ENCODE measurements around the gene RCC1. TPM values are rescaled to one million over a fixed set of nuclear protein-coding genes. Genes with fewer than 3 reads are reported as not detected.
"Not testable (repeated sequence)": the region's sequence is repeated elsewhere in the genome, so short reads cannot be mapped to it uniquely, and the experiment has no call there.

RCC1 gene
- total RNA-seq, 1 donor from 2014 or later: 31.9 TPM

DNA sequence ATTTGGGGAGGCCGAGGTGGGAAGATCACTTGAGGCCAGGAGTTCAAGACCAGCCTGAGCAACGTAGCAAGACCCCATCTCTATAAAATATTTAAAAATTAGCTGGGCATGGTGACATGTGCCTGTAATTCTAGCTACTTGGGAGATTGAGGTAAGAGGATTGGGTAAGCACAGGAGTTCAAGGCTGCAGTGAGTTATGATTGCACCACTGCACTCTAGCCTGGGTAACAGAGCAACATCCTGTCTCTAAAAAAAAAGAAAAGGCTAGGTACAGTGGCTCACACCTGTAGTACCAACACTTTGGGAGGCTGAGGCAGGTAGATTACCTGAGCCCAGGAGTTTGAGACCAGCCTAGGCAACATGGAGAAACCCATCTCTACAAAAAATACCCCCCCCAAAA, 35.7 kb upstream of the RCC1 start:
- Mint-ChIP-seq H3K36me3 (peaks cover 27% of the 10 kb centered on the region), H3K27ac (no peak overlapping the region), H3K9me3 (no peaks in the 10 kb centered on the region), H3K4me1 (no peaks in the 10 kb centered on the region), H3K4me3 (no peak overlapping the region), H3K27me3 (ENCODE audit: low read depth) (no peaks in the 10 kb centered on the region)
- TF ChIP-seq CTCF (IDR thresholded peaks at IDR 0.05; ENCODE audit: unreplicated experiment): no peak
- no peak for DNase-seq (ENCODE audit: low spot score in 2 of 2, unreplicated experiment in 2 of 2)

GRCh38 chr1:28479497-28479896, 26.3 kb upstream of the RCC1 start:
- H3K4me3 Mint-ChIP-seq; H3K27me3 Mint-ChIP-seq (ENCODE audit: low read depth); H3K9me3 Mint-ChIP-seq; H3K4me1 Mint-ChIP-seq; H3K27ac Mint-ChIP-seq; DNase-seq (ENCODE audit: low spot score in 2 of 2, unreplicated experiment in 2 of 2): not testable (repeated sequence)
- H3K36me3 Mint-ChIP-seq: peaks cover 39% of the 10 kb centered on the region

DNA sequence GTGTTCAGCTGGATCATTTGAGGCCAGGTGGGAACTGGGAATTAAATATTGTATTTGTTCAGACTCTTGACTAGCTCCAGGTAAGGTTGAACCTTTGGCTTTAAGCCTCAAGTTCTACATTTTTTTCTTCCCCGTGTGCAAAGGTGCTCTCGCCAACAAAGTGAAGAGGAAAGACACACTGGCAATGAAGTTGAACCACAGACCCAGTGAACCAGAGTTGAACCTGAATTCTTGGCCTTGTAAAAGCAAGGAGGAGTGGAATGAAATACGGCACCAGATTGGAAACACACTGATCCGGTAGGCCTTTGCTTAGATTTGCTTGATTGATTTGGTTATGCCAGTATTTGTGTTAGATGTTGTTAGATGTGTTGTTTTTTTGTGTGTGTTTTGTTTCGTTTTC, 25.5 kb upstream of the RCC1 start:
- H3K4me3 Mint-ChIP-seq: no peak overlapping the region
- no peak for TF ChIP-seq CTCF (IDR thresholded peaks at IDR 0.05; ENCODE audit: unreplicated experiment)
- H3K9me3 Mint-ChIP-seq: no peaks in the 10 kb centered on the region
- H3K36me3 Mint-ChIP-seq: peaks cover 37% of the 10 kb centered on the region
- DNase-seq (ENCODE audit: low spot score in 2 of 2, unreplicated experiment in 2 of 2): no peak
- no peak overlapping the region for H3K27ac Mint-ChIP-seq
- H3K4me1 Mint-ChIP-seq: no peaks in the 10 kb centered on the region
- no peaks in the 10 kb centered on the region for H3K27me3 Mint-ChIP-seq (ENCODE audit: low read depth)

DNA sequence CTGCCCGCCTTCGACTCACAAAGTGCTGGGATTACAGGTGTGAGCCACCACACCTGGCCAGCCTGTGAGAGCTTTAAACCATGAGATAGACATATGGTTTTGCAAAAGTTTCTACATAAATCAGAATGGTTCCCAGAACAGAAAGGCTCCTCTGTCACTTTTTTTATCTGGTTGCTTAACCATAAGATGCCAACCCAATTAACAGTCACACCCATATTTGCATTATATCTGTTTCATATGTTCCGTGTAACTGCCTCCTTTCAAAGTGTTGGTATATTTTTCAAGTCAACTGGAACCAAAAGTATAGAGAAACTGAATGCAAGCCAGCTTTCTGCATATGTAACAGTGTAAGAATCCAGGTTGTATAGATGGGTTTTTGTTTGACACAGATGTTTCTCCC, 23.7 kb upstream of the RCC1 start:
- TF ChIP-seq CTCF (IDR thresholded peaks at IDR 0.05; ENCODE audit: unreplicated experiment): no peak
- Mint-ChIP-seq H3K27ac (no peak overlapping the region), H3K36me3 (peaks cover 34% of the 10 kb centered on the region), H3K9me3 (no peaks in the 10 kb centered on the region), H3K27me3 (ENCODE audit: low read depth) (no peaks in the 10 kb centered on the region), H3K4me3 (no peak overlapping the region), H3K4me1 (no peaks in the 10 kb centered on the region)
- no peak for DNase-seq (ENCODE audit: low spot score in 2 of 2, unreplicated experiment in 2 of 2)

- no peak overlapping the region for H3K27ac Mint-ChIP-seq
- H3K36me3 Mint-ChIP-seq: peaks cover 30% of the 10 kb centered on the region
- no peak for DNase-seq (ENCODE audit: low spot score in 2 of 2, unreplicated experiment in 2 of 2)
- no peak for TF ChIP-seq CTCF (IDR thresholded peaks at IDR 0.05; ENCODE audit: unreplicated experiment)
- no peak overlapping the region for H3K4me3 Mint-ChIP-seq
- no peaks in the 10 kb centered on the region for H3K4me1 Mint-ChIP-seq
- no peaks in the 10 kb centered on the region for H3K27me3 Mint-ChIP-seq (ENCODE audit: low read depth)
- no peaks in the 10 kb centered on the region for H3K9me3 Mint-ChIP-seq
Measured at GRCh38 chr1:28482702-28483101, 23.1 kb upstream of the RCC1 start.

DNA sequence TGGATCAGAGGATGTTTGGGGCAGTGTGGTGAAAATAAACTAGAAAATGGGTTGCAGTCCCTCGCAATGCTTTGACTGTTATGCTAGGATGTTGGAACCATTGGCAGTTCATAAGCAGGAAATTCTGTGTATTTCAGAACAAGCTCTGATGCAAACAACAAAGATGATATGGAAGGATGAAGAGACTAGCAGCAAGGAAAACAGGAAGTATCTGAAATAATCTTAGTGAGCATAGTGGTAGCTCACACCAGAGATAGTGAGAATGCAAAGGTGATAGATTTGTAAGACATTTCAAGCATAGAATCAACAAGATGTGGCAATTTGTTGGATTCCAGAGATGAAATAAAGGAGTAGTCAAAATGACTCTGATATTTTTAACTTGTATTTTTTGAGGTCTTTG, 11.1 kb upstream of the RCC1 start:
- peaks cover 41% of the 10 kb centered on the region for H3K36me3 Mint-ChIP-seq
- TF ChIP-seq CTCF (IDR thresholded peaks at IDR 0.05; ENCODE audit: unreplicated experiment): no peak
- no peaks in the 10 kb centered on the region for H3K27me3 Mint-ChIP-seq (ENCODE audit: low read depth)
- H3K4me1 Mint-ChIP-seq: no peaks in the 10 kb centered on the region
- no peaks in the 10 kb centered on the region for H3K9me3 Mint-ChIP-seq
- DNase-seq (ENCODE audit: low spot score in 2 of 2, unreplicated experiment in 2 of 2): no peak
- no peak overlapping the region for H3K27ac Mint-ChIP-seq
- H3K4me3 Mint-ChIP-seq: no peak overlapping the region

Data from mesothelial cell of epicardium (in vitro differentiated cells).